ENCODE results near the gene ZNF710.
"Not testable (repeated sequence)": the region's sequence is repeated elsewhere in the genome, so short reads cannot be mapped to it uniquely, and the experiment has no call there.

DNA sequence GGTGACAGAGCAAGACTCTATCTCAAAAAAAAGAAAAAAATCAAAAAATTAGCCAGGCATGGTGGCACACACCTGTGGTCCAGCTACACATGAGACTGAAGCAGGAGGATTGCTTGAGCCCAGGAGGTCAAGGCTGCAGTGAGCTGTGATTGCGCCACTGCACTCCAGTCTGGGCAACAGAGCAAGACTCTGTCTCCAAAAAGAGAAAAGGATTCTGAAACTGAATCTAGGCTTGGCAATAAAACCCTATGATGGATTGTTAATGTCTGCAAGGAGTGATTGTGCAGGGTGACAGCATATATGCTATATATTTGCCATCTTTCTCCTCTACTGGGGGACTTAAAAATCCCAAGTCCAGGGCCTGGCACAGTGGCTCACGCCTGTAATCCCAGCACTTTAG lies 69.5 kb downstream of the ZNF710 start:
- TF ChIP-seq, protein P1, sequence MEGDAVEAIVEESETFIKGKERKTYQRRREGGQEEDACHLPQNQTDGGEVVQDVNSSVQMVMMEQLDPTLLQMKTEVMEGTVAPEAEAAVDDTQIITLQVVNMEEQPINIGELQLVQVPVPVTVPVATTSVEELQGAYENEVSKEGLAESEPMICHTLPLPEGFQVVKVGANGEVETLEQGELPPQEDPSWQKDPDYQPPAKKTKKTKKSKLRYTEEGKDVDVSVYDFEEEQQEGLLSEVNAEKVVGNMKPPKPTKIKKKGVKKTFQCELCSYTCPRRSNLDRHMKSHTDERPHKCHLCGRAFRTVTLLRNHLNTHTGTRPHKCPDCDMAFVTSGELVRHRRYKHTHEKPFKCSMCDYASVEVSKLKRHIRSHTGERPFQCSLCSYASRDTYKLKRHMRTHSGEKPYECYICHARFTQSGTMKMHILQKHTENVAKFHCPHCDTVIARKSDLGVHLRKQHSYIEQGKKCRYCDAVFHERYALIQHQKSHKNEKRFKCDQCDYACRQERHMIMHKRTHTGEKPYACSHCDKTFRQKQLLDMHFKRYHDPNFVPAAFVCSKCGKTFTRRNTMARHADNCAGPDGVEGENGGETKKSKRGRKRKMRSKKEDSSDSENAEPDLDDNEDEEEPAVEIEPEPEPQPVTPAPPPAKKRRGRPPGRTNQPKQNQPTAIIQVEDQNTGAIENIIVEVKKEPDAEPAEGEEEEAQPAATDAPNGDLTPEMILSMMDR (IDR thresholded peaks at IDR 0.05), result not testable (repeated sequence)
- not testable (repeated sequence) for TF ChIP-seq POLR2A (IDR thresholded peaks at IDR 0.05)
